Measurements from ENCODE around the gene SRGAP2C.
"Not testable (repeated sequence)": the region's sequence is repeated elsewhere in the genome, so short reads cannot be mapped to it uniquely, and the experiment has no call there.

- TF ChIP-seq CTCF (conservative IDR thresholded peaks at IDR 0.05); EZH2 (IDR thresholded peaks at IDR 0.05; ENCODE audit: low read depth): not testable (repeated sequence)
Measured at GRCh38 chr1:121403254-121403653, 218.5 kb downstream of the SRGAP2C start.

All from PC-9 (cell line).